ENCODE measurements around the gene BRD7.

Gene BRD7

DNA sequence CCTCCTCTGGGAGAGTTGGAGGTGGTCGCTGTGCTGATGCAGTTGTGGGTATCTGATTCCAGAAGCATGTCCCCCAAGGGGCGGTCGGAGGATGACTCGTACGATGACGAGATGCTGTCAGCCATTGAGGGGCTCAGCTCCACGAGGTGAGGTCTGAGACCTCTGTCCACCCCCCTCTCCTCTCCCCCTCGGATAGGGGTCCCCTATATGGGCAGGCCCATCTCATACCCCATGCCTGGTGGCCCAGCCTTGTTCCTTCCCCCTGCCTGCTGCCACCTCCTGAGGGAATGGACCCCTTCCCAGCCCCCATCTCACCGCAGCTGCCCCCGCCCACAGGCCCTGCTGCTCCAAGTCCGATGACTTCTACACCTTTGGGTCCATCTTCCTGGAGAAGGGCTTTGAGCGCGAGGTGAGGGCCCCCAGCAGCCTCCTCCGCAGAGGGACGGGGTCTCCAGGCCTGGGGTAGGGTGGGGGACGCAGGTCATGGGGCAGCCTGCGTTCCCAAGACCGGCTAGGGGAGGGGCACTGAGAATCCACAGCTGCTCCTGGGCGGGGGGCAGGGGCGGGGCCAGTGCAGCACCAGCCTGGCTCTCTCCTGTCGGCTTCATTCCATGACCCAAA lies 63.2 kb downstream of the BRD7 start:
- Histone ChIP-seq H3K4me3 (ENCODE audit: low read depth in 1 of 2, low read length in 2 of 2) (no peak overlapping the region), H3K9me3 (ENCODE audit: control insufficient read depth in 1 of 2, low read length in 2 of 2) (no peaks in the 10 kb centered on the region), H3K4me1 (ENCODE audit: control insufficient read depth in 1 of 2, insufficient read depth in 2 of 2, low read length in 2 of 2) (peaks cover 0 to 9% of the 10 kb centered on the region in 2 donors), H3K27me3 (ENCODE audit: low read depth, low read length) (no peaks in the 10 kb centered on the region), H3K27ac (ENCODE audit: low read length) (no peak overlapping the region), H3K36me3 (ENCODE audit: control insufficient read depth in 1 of 2, insufficient read depth in 2 of 2, low read length in 2 of 2) (peaks cover 0 to 15% of the 10 kb centered on the region in 2 donors)

DNA sequence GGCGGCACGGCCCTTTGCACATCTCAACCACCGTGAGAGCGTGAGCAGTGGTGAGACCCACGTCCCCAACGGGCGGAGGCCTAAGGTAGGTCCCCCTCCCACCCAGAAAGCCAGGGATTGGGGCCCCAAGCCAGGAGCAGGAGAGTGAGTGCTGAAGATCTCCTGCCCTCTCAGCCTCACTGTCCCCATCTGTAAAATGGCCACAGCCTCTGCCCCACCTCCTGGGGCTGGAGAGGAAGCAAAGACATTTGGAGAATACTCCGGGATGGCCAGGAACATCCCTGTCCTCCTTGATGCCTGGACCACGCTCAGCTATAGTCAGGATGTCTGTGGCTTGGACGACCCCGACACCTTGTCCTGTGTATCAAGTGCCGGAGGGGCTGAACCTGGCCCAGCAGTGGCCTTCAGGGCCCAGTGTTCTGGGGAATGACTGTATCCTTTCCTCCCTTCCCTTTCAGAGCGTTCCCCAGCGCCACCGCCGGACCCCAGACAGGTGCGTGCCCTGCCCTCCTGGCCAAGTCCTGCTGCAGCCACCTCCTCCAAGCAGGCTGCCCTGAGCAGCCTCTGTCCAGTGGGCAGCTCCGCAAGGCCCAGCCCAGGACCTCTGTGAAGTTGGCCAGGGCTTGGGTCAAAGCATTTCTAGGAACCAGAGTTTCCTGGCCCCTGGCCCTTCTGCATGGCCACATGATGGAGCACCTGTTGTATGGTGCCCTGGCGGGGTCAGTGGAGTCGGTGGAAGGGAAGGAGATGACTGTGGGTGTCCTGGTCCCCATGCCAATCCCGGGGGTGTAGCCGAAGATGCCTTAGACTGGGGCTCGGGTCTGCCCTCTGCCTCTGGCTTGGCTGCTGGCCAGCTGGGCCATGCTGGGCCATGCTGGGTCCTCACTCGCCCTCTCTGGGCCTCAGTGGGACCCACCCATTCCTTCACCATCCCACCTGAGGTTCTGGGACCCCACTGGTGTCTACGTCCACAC lies 64.0 kb downstream of the BRD7 start:
- no peaks in the 10 kb centered on the region for H3K9me3 ChIP-seq (ENCODE audit: control insufficient read depth in 1 of 2, low read length in 2 of 2)
- H3K36me3 ChIP-seq (ENCODE audit: control insufficient read depth in 1 of 2, insufficient read depth in 2 of 2, low read length in 2 of 2) = peaks cover 0 to 18% of the 10 kb centered on the region in 2 donors
- no peak overlapping the region for H3K27ac ChIP-seq (ENCODE audit: low read length)
- H3K4me3 ChIP-seq (ENCODE audit: low read depth in 1 of 2, low read length in 2 of 2) = no peak overlapping the region
- peaks cover 0 to 9% of the 10 kb centered on the region in 2 donors for H3K4me1 ChIP-seq (ENCODE audit: control insufficient read depth in 1 of 2, insufficient read depth in 2 of 2, low read length in 2 of 2)
- H3K27me3 ChIP-seq (ENCODE audit: low read depth, low read length) = no peaks in the 10 kb centered on the region

DNA sequence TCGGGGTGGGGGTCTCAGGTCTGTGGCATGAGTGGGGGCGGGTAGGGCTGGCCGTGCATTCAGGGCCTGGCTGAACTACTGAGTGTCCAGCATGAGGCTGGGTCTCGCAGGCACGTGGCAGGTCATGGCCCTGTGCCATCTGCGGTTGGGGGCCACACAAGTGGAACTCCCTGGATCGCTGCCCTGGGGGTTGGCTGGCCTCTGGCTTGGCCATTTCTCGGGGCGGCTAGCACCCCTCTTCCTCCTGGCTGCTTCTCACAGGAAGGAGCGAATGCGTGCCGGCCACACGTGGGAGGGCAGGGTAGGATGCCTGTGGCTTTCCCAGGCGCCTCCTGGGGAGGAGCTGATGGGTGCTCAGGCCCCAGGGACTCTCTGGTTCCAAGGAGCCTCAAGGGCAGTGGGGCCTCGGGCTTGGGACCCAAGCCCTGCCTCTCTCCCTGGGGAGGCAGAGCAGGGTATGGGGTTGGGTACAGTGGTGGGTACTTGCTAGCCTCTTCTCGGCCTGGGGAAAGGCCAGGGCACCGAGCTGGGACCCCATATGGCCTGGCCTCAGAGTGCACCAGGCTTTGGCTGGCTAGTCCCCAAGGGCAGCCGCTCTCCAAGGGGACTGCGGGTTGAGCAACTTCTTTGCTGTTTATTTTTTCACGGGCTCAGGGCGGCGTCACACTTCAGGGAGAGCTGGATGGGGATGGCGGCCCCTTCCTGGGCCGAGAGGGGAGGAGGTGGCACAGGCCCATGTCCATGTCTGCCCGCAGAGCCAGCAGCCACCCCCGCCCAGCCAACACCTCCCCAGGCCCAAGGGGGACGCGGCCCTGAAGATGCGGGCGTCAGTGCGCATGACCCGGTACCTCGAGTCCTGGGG lies 65.0 kb downstream of the BRD7 start:
- no peaks in the 10 kb centered on the region for H3K27me3 ChIP-seq (ENCODE audit: low read depth, low read length)
- no peaks in the 10 kb centered on the region for H3K4me1 ChIP-seq (ENCODE audit: control insufficient read depth in 1 of 2, insufficient read depth in 2 of 2, low read length in 2 of 2)
- H3K9me3 ChIP-seq (ENCODE audit: control insufficient read depth in 1 of 2, low read length in 2 of 2) = no peaks in the 10 kb centered on the region
- peaks cover 0 to 18% of the 10 kb centered on the region in 2 donors for H3K36me3 ChIP-seq (ENCODE audit: control insufficient read depth in 1 of 2, insufficient read depth in 2 of 2, low read length in 2 of 2)
- H3K27ac ChIP-seq (ENCODE audit: low read length) = no peak overlapping the region
- H3K4me3 ChIP-seq (ENCODE audit: low read depth in 1 of 2, low read length in 2 of 2) = no peak overlapping the region

DNA sequence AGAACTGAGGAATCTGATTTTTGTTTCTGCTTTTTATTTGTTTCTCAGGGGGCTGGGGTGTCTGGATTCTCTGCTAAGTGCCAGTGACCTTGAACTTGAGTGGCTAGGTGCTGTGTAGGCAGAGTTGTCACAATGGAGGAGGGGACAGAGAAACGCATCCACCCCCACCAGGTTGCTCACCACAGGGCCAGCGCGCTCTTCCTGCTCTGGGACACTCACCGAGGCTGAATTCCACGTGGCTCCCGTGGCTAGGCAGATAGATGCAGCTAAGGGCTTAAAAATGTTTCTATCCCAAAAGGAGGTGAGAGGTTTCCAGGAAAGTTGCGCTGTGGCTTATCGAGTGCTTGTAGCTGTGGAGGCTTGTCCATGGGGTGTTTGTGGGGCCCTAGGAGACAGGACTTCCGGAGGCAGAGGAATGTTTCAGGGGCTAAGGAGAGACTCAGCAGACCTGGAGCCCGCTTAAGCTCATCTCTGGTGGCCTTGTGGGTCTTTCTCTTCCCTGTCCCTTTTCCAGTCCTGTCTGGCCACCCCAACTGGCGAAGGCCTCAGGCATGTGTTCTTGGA lies 65.7 kb downstream of the BRD7 start:
- no peak overlapping the region for H3K27ac ChIP-seq (ENCODE audit: low read length)
- no peak overlapping the region for H3K4me3 ChIP-seq (ENCODE audit: low read depth in 1 of 2, low read length in 2 of 2)
- peaks cover 0 to 14% of the 10 kb centered on the region in 2 donors for H3K36me3 ChIP-seq (ENCODE audit: control insufficient read depth in 1 of 2, insufficient read depth in 2 of 2, low read length in 2 of 2)
- no peaks in the 10 kb centered on the region for H3K27me3 ChIP-seq (ENCODE audit: low read depth, low read length)
- H3K4me1 ChIP-seq (ENCODE audit: control insufficient read depth in 1 of 2, insufficient read depth in 2 of 2, low read length in 2 of 2) = no peaks in the 10 kb centered on the region
- H3K9me3 ChIP-seq (ENCODE audit: control insufficient read depth in 1 of 2, low read length in 2 of 2) = no peaks in the 10 kb centered on the region

DNA sequence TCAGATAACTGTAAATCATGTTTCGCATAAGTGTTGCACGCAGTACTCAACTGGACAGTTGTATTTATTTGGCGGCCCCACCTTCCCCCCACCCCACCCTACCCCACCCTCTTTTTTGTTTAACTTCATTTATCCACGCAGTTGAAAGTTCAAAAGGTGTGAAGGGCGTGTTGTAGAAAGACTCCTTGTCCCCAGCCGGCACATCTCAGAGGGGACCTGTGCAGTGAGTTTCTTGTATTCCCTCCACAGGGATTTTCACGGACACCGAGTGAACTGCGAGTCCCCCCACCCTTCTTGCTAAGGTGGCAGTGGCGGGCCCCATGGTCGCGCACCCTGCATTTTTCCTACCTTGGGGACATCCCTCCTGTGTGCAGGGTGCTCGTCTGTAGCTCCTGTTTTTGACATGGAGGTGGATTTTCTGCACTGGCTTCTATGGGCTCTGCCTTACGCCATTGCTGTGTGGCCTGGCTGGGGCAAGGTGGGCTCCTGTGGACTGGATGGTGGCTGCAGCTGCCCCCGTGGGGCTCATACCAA lies 66.2 kb downstream of the BRD7 start:
- H3K27ac ChIP-seq (ENCODE audit: low read length) = no peak overlapping the region
- peaks cover 0 to 14% of the 10 kb centered on the region in 2 donors for H3K36me3 ChIP-seq (ENCODE audit: control insufficient read depth in 1 of 2, insufficient read depth in 2 of 2, low read length in 2 of 2)
- no peaks in the 10 kb centered on the region for H3K9me3 ChIP-seq (ENCODE audit: control insufficient read depth in 1 of 2, low read length in 2 of 2)
- no peaks in the 10 kb centered on the region for H3K27me3 ChIP-seq (ENCODE audit: low read depth, low read length)
- H3K4me1 ChIP-seq (ENCODE audit: control insufficient read depth in 1 of 2, insufficient read depth in 2 of 2, low read length in 2 of 2) = no peaks in the 10 kb centered on the region
- H3K4me3 ChIP-seq (ENCODE audit: low read depth in 1 of 2, low read length in 2 of 2) = no peak overlapping the region

DNA sequence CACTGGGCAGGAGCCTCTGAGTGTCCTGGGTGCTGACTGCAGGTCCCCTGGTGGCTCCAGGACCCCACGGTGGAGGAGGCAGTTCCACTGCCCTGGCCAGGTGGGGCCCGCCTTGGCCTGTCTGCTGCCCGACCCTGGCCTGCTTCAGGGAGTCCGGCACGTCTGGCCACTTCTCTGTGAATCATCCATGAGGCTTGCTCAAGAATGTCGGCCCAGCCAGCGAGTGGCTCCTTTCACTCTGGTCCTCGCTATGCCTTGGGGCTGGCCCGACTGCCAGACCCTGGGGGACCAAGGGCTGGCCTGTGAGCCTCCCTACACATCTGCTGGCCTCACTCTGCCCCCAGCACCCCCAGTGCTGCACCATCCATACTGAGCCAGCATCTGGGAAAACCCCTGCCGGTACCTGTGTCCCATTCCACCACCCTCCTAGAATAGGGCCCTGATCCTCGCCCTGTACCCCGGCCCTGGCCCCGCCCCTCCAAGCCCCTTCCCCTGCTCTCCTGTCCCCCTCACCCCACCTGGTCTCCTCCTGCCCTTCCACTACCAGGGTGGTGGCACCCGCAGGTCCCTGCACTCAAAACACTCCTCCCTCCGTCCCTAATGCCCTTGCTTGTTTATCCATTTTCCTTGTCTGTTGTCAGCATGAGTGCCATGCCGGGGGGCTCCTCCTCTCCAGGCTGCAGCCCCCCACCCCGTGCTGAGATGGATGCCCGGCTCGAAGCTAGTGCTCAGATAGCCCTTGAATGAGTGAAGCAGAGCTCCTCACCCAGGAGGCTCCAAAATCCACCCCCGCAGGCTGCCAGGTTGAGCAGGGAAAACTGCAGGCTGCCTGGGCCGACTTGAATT lies 66.9 kb downstream of the BRD7 start:
- Histone ChIP-seq H3K27ac (ENCODE audit: low read length) (no peak overlapping the region), H3K9me3 (ENCODE audit: control insufficient read depth in 1 of 2, low read length in 2 of 2) (no peaks in the 10 kb centered on the region), H3K27me3 (ENCODE audit: low read depth, low read length) (no peaks in the 10 kb centered on the region), H3K36me3 (ENCODE audit: control insufficient read depth in 1 of 2, insufficient read depth in 2 of 2, low read length in 2 of 2) (peaks cover 0 to 14% of the 10 kb centered on the region in 2 donors), H3K4me3 (ENCODE audit: low read depth in 1 of 2, low read length in 2 of 2) (no peak overlapping the region), H3K4me1 (ENCODE audit: control insufficient read depth in 1 of 2, insufficient read depth in 2 of 2, low read length in 2 of 2) (no peaks in the 10 kb centered on the region)

DNA sequence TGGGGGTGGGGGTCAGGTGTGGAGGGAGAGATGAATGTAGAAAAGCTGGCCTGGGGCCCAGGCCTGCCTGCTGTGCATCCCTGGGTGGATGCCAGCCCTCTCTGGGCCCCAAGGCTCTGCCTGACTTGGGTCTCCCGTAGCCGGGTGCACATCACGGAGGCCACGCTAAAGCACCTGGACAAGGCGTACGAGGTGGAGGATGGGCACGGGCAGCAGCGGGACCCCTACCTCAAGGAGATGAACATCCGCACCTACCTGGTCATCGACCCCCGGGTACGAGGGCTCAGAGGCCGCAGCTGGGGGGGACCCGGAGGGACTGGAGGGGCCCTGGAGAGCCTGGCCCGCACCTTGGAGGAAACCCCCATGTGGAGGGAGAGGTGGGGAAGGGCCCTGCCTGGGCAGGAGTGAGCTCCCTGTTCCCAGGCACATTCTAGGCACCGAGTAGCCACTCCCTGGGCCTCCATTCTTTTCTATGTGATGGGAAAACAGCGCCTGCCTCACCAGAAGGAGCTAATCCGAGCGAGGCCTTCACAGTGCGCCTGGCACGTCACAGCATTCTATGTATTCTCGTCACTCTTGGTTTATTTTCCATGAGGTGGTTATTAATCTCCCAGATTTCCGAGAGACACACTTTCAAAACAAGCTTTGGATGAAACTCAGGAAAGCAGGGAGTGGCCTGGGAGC lies 67.7 kb downstream of the BRD7 start:
- no peaks in the 10 kb centered on the region for H3K9me3 ChIP-seq (ENCODE audit: control insufficient read depth in 1 of 2, low read length in 2 of 2)
- H3K27ac ChIP-seq (ENCODE audit: low read length) = no peak overlapping the region
- H3K4me1 ChIP-seq (ENCODE audit: control insufficient read depth in 1 of 2, insufficient read depth in 2 of 2, low read length in 2 of 2) = no peaks in the 10 kb centered on the region
- peaks cover 0 to 14% of the 10 kb centered on the region in 2 donors for H3K36me3 ChIP-seq (ENCODE audit: control insufficient read depth in 1 of 2, insufficient read depth in 2 of 2, low read length in 2 of 2)
- H3K4me3 ChIP-seq (ENCODE audit: low read depth in 1 of 2, low read length in 2 of 2) = no peak overlapping the region
- H3K27me3 ChIP-seq (ENCODE audit: low read depth, low read length) = no peaks in the 10 kb centered on the region

DNA sequence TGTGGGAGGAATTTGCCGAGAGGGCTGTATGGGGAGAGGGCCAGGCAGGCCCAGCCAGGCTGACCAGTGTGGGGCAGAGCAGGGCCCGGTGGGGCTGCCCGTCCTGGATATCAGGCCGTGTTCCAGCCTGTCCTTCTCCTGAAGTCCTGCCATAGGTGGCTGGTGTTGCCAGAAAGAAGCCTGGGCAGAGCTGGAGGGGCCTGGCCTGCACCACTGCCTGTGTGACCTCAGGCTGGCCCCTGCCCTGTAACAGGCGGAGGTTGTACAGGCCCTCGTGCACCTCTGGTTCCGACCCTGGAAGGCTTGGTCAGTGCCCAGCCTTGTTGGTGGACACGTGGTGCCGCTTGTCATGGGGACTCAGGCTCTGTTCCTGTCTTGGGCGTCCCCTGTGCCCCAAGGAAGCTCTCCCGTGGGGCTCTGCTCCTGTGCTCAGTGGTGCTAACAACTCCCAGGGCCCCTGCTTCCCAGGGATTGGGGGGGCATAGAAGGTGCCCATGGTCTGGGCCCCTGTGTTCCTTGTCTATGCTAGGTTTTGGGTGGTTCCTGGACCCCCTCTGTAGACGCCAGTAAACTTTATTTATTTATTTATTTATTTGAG lies 69.2 kb downstream of the BRD7 start:
- H3K4me3 ChIP-seq (ENCODE audit: low read depth in 1 of 2, low read length in 2 of 2) = no peak overlapping the region
- H3K27ac ChIP-seq (ENCODE audit: low read length) = no peak overlapping the region
- H3K4me1 ChIP-seq (ENCODE audit: control insufficient read depth in 1 of 2, insufficient read depth in 2 of 2, low read length in 2 of 2) = no peaks in the 10 kb centered on the region
- H3K9me3 ChIP-seq (ENCODE audit: control insufficient read depth in 1 of 2, low read length in 2 of 2) = no peaks in the 10 kb centered on the region
- no peaks in the 10 kb centered on the region for H3K27me3 ChIP-seq (ENCODE audit: low read depth, low read length)
- peaks cover 0 to 8% of the 10 kb centered on the region in 2 donors for H3K36me3 ChIP-seq (ENCODE audit: control insufficient read depth in 1 of 2, insufficient read depth in 2 of 2, low read length in 2 of 2)

DNA sequence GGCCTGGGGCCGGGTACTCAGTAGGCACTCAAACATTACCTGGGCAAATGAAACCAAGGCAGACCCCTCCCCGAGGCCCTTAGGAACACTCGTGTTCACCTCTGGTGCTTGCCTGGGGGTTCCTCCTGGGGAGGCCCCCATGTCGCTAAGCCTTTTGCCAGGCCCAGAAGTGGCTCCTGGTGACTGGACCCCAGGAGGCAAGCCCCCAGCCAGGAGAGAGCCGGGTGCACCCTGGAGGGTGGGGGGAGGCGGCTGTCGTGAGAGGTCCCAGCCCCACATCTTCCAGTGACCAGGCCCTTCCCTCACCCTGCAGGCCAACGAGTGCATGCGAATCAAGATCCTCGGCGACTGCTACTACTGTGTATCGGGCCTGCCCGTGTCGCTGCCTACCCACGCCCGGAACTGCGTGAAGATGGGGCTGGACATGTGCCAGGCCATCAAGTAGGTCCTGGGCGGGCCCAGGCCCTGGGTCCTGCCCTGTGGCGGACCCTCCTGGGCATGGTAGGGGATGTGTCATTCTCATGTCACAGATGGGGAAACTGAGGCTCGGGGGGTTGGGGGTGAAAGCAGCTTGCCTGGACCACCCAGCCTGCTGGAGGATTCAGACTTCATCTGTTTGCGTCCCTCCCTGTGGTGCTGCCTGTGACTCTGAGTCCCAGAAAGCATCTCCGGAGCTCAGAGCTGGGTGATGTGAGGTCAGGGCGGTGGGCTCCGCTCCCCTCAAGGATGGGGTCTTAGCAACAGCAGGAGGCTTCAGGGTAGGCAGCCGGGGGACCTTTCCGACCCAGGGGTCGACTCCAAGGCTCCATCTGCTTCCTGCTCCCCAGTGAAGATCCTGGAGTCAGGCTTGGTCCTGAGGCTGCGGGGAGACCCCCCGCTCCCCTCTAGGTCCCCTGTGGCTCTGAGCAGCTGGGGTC lies 69.9 kb downstream of the BRD7 start:
- no peak overlapping the region for H3K4me3 ChIP-seq (ENCODE audit: low read depth in 1 of 2, low read length in 2 of 2)
- peaks cover 0 to 8% of the 10 kb centered on the region in 2 donors for H3K36me3 ChIP-seq (ENCODE audit: control insufficient read depth in 1 of 2, insufficient read depth in 2 of 2, low read length in 2 of 2)
- H3K27me3 ChIP-seq (ENCODE audit: low read depth, low read length) = no peaks in the 10 kb centered on the region
- H3K4me1 ChIP-seq (ENCODE audit: control insufficient read depth in 1 of 2, insufficient read depth in 2 of 2, low read length in 2 of 2) = no peaks in the 10 kb centered on the region
- no peaks in the 10 kb centered on the region for H3K9me3 ChIP-seq (ENCODE audit: control insufficient read depth in 1 of 2, low read length in 2 of 2)
- no peak overlapping the region for H3K27ac ChIP-seq (ENCODE audit: low read length)
